GM18511 (cell line): ENCODE data around the gene KIF25.

ENCODE experiments used
- ATAC-seq: cut with Tn5 transposase; IDR thresholded peaks from one replicate; pipeline ENCODE4 v1.9.1; 2021; ENCODE audit warnings: mild to moderate bottlenecking, moderate library complexity; ENCODE audit not compliant: unreplicated experiment

The KIF25 gene, protein sequence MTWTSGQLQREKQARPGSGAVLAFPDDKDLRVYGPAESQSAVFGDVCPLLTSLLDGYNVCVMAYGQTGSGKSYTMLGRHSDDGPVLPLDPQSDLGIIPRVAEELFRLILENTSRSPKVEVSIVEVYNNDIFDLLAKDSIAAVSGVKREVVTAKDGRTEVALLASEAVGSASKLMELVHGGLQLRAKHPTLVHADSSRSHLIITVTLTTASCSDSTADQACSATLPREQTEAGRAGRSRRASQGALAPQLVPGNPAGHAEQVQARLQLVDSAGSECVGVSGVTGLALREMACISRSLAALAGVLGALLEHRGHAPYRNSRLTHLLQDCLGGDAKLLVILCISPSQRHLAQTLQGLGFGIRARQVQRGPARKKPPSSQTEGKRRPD

DNA sequence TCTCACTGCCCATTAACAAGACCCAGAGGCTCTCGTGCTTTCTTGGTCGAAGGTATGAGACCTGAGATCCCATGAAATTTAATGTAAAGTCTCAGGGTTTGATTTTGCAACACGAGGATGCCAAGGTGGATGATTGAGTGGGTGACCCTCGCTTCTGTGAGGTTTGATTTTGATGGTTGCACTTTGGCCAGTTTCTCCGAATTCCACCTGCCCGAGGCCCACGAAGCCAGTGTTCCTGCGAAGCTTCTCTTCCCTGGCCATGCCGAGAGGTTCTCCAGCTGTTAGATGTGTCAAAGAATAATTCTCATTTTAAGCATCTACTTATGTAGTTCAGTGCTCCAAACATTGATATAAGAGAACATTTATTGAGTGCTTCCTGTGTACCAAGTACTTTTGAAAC, at the start of gene KIF25:
TSS of gene KIF25 (plus strand) at position 30 of the 400 bp plus-strand sequence. CDS start 31,915 bp downstream, outside the sequence.
- no peak for ATAC-seq

DNA sequence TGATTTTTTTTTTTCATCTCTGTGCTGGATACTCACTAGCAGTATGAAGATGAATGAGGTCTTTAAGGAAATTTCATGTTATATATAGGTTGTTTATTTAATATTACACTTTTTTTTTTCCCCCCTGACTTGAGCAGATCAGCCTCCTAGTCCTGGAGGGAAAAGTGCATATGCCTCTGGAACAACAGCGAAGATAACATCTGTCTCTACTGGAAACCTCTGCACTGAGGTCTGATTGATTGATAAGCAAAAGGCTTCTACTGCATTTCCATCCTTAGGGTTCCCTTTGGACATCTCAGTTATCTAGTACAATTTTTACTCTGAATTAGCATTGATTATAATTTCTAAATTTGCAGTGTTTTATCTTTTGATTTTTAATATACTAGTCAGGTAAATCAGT, 49.8 kb upstream of the KIF25 start:
- no peak for ATAC-seq

DNA sequence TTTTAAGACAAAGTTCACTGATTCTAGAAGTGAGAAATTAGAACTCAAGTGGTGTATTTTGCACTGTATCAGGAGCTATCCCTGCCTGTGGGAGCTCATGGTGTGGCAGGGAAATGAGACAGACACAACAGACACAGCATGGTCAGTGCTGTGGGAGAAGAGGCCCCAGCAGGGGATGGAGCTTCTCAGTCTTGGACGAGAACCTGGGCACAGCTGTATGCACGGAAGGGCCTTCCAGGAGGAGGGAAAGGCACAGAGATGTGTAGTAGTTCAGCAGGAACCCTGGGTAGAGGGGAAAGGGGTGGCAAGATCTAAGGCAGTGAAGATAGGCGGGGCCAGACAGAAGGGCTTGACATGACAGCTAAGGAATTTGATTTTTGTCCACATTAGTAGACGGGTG, 48.8 kb upstream of the KIF25 start:
- no peak for ATAC-seq

DNA sequence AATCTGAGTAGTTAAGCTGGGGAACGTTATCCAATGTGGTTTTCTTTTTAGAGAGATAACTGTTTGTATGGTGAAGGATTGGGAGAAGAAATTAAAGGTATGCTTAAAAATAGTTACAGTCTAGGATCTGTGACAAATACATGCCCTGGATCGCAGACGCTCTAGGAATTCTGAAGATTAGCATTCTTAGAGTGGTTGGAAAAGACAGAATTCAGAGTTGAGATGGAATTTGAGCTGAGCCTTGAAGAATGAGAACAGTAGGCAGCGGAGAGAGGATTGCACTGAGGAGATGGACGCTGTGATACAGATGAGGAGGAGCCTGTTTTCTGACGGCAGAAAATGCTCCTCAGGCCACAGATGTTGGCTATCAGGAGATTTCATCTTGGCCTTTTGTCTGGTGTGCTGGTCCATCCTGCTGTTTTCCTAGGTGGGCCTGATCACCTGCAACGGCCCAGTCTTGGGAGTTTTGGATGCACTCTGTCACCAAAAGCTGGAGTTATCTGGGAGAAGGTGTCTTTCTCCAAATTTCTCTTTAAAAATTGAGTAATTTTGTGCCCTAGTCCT, 48.3 kb upstream of the KIF25 start:
- no peak for ATAC-seq

DNA sequence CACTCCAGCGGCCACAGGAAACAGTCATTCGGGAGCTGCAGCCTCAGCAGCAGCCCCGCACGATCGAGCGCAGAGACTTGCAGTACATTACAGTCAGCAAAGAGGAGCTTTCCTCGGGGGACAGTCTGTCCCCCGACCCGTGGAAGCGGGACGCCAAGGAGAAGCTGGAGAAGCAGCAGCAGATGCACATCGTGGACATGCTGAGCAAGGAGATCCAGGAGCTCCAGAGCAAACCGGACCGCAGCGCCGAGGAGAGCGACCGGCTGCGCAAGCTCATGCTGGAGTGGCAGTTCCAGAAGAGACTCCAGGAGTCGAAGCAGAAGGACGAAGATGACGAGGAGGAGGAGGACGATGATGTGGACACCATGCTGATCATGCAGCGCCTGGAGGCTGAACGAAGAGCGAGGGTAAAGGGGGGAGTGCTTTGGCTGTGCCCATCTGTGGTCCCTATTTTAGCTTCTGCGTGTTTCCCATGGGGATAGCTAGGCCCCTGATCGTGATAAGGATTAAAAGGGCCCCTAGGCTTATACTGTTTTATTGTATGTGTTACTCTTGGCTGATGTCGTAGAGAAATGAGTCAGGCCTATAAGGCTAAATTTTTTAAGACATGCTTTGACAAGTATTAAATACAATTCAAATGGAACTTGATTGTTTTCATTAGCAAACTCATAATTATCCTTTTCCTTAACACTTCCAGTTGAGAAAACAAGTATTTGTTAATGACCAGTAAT, 45.5 kb upstream of the KIF25 start:
- ATAC-seq, result no peak

DNA sequence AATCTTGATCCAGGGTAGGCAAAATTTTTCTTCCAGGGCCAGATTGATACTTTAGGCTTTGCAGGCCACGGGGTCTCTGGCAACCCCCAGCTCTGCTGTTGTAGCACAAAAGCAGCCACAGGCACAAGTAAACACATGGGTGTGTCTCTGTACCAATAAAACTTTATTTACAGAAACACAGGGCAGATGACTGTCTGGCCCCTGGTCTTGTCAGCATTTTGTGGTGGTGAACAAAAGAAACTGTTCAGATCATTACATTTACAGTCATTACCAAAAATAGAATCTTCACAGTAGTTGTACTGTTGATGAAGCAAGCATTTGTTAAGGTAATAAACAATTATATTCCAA, 45.0 kb upstream of the KIF25 start:
- no peak for ATAC-seq

DNA sequence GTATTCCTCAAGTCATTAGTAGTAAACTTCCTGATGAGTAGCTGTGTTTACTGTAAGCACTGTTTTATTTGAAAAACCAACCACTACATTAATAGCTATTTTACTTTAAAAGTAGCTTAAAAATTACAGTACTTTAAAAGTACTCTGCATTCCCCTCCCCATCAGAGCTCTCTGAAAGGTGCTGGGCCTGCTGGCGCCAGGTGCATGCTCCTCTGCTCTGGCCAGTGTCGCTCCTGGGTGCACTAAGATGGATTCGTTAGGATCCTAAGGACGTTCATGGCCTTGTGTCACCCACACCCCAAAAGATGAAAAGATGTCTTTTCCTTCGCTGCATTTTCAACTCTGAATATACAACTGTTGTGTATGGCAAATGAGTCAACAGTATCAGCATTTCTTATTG, 43.9 kb upstream of the KIF25 start:
- ATAC-seq, result no peak

DNA sequence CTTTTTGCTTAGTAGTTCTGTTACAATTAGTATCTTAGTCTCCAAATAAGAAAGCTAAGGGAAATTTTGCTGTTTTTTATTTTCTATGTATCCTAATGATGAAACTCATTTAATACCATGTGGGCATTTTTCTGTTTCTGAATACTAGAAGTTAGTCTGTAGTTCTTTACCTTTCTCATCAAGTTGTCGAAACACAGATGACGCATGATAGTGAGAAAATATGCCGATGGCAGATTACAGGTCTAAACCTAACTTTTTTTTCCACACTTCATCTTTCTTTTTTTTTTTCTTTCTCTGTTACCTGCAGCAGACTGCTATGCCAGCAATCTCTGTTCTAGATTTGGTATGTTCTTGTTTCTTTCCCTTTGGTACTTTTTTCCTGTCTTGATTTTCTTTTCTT, 43.3 kb upstream of the KIF25 start:
- ATAC-seq, result no peak

DNA sequence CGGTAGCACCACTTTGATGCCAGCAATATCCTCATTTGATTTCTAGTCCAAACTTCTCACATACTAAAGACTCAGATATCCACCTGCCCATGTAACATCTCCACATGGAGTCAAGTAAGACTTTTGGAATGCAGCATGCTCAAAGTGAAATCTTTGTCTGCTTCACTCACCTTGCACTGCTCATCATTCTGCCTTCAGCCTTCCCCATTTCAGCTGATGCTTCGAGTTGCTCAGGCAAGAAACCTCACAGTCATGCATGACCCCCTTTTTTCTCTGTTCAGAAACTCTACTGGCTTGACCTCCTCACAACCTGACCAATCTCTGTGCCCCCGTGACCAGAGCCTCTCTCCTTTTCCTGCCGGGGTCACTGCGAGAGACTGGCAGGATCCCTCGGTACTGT, 41.0 kb upstream of the KIF25 start:
- ATAC-seq, result no peak

DNA sequence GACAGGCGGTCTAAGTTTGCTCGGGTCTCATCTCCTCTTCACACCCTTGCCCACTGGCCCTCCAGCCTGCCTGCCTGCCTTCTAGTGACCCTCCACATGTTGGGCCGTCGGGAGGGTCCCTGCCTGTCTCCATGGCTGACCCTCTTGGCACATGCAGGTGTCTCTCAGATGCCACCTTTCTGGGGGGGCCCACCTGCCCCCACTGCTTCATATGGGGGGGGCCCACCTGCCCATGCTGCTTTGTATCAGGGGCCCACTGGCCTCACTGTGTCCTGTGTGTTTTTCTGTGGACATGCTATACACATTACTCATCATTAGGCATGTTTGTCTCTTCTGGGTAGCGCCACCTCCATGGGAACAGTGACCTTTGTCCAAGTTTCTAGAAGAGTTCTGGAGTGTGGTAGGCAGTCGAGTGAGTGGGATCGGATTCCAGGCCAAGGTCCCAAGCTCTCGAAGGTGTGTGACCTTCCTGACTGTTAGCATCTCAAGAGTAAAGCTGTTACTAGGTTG, 40.4 kb upstream of the KIF25 start:
- no peak for ATAC-seq

DNA sequence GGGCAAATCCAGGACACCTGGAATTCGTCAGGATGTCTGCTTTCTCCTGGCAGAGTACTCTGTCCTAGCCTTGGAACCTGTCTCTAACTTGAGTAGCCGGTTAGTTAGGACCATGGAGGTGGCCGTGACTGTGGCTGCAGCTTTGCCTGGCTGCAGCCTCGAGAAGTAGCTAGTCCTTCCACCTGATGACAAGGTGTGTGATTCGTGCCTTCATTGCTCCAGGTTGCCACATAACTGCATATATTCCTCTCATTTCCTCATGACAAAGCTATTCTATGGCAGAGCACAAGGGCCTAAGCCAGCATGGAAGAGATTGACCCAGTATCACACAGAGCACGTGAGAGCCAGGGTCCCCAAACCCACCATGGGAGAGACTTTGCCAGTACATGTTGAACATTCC, 39.8 kb upstream of the KIF25 start:
- ATAC-seq, result no peak

DNA sequence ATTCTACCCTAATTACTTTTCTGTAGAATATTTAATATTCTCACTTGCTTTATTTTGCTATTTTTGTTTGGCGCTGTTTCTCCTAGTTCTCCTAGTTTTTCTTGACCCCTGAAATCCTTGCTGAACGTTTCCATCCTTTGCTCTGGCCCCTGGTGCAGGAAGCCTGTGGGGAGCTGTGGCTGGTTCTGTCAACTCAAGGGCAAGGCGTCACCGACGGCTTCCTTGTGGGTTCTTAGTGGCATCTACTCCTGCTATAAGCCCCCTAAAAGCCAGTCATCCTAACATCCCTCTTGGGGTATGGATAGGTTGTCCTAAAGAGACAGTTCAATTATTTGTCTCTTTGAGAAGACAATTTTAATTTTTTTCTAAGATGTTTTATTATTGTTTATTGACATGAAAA, 36.9 kb upstream of the KIF25 start:
- no peak for ATAC-seq

DNA sequence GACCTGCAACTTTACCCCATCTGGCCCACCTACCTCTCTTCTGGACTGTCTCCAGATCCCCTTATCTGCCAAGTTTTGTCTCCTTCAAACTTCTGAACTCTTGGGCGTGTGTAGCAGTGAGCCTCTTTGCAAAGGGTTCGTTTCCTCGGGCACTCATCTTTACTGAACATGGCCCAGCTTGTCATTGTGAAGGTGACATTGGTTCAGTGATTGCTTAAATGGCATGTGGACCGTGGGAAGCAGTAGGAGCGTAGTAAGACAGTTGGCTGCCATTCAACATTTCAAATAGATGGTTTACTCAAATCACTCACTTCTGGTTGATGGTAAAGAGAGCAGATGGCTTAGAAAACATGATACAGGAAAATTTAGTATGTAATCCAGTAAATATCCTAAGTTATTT, 34.8 kb upstream of the KIF25 start:
- ATAC-seq, result no peak

DNA sequence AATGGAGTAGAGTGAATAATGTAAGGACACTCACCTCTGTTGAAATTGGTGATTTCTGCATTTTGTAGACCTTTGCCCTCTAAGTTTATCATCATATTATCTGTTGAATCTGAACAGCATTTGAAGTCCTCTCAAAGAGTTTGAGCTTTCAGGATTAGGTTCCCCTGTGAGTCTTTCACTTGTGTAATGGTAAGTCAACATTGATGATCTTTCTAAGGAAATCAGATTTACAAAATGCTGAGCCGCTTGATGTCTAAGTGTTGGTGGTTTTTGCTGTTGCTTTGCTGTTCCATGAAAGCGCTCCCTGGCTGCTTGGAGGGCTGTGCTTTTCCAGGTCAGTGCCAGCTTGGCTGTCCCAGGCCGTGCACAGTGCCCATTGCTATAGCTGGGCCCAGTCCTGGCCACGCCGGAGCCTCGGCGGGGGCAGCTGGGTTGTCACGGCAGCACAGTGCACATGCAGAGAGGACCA, 33.8 kb upstream of the KIF25 start:
- ATAC-seq, result no peak

DNA sequence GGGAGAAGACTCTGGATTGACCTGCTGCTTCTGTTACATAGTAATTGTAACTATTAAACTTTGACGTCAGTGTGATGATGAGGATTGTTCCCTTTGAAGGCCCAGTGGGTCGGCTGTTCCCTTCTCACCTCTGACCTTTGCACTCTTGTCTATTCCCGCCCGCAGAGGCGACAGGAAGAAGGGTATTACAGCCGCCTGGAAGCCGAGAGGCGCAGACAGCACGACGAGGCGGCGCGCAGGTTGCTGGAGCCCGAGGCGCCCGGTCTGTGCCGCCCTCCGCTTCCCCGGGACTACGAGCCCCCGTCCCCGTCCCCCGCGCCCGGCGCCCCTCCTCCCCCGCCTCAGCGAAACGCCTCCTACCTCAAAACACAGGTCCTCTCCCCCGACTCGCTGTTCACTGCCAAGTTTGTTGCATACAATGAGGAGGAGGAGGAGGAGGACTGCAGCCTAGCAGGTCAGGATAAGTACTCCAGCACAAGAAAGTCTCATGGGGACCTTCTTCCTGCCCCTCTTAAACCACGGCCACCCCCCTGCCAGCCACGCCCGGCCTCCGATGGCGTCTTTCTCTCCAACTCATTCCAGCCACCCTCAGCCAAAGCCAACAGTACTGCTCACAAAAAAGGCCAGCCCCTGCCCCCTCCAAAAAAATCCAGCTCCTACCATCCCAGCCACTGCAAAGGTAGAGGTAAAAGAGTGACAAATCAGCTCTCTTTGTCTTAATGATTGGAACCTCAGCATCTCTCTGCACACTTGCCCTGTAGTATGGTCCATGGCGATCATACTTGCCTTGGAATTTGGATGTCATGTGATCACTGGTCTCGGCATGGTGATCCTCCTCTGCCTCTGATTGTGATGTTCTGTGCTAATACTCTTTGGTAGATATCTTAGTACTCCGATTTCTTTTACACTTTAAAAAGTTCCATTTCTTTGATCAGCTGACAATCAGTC, 31.6 kb upstream of the KIF25 start:
- no peak for ATAC-seq

DNA sequence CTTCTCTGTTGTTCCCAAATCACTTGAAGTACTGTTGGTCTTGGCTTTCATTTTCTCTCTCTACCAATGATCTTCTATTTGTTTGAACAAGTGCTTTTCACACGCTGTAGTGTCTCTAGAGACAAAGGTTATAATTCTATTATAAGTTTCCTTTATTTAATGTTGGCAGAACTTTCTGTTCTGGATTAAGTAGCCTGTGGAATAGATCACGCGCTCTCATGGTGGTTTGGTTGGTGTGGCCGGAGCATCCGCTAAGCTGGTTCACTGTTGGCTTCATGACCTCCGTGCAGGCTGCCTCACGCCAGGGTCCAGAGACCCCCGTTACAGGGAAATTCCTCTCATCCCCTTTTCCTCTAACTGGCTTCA, 30.9 kb upstream of the KIF25 start:
- no peak for ATAC-seq

DNA sequence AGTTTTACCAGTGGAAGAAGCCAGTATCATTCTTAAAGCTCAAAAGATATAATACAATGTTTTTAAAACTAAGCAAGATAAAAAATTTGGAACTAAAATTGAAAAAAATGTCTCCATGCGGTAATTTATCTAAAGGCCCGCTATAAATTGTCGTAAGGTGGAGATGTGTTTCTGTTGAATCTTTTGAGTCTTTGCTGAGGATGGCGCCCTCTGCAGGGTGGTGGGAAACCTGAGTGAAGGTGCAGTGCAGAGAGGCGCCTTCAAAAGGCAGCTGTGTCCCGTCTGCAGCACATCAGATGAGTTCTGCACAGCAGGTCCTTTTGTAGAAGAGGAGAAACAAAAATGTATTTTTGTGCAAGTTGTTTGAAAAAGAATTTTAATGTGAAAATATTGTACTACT, 29.4 kb upstream of the KIF25 start:
- ATAC-seq, result no peak

DNA sequence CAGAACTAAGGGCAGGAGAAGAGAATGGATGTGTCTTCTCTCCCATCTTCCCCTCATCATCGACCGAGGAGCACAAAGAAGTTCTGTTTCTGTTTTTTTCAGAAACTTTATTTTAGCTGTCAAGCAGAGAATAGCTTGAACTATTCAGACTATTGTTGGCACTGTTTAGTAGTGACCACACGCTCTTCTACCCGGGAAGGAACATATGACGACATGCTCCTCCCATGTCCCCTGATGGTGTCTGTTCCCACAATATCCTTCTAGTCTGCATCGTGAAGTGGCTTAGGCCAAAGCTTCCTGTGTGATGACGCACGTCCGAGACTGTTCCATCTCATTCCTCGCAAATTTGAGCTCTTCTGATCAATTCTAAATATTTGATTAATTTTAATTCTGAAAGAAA, 27.2 kb upstream of the KIF25 start:
- ATAC-seq, result no peak

DNA sequence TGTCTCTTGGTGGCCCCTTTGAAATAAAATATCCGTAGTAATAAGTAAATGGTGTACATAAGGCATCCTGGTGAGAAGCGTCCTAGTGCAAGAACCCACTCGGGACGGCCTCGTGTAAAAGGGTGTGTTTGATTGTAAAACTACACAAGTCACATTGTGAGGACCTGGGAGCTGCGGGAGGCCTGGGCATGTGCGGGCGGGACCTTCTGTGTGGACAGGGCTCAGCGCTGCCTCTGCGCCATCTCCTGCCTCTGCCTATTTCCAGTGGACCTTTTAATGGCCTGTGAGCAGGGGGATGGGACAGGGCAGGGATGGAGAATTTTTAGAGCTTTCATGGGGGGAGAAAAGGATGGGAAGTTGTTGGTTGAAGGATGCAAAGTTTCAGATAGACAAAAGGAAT, 25.3 kb upstream of the KIF25 start:
- no peak for ATAC-seq

DNA sequence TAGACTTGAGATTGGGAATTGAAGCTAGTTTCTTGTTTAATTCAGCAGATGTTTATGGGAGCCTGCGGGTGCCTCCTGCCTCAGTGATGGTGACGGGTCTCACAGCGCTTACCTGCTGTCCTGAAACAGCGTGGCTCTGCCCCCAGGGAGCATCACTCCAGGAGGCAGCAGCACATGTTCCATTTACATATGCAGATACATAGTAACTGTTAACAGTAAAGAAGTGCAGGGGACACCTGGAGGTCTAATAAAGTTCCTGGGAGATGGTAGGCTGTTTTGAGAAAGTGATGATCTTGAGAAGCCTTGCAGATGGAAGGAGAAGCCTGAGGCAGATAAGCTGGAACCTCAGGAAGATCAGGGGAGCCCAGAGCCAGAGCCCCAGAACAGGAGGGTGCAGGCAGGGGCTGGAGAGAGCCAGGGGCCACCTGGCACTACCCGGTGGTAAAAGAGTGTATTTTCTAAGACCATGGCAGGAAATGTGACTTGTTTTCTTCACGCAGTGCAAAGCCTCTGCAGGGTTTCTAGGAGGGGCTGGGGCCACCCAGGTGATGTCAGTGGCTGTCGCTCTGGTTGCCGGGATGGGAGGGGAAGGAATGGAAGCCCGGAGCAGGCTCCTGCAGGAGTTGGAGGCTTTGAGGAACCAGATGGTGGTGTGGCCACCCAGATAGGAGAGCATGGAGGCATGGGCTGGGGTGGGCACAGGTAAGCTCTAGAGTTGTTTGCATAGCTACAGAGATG, 24.2 kb upstream of the KIF25 start:
- no peak for ATAC-seq
